Bone marrow (tissue), 2 donors: ENCODE measurements around the gene AGPAT2.
A peak's percentile ranks its signal among the peaks of the same experiment; 100 is the strongest.

Experiments
- DNase-seq, 2 donors: peaks; one replicate each; lab custom pipeline; 2025; lab: John Stamatoyannopoulos, UW

Gene AGPAT2

DNA sequence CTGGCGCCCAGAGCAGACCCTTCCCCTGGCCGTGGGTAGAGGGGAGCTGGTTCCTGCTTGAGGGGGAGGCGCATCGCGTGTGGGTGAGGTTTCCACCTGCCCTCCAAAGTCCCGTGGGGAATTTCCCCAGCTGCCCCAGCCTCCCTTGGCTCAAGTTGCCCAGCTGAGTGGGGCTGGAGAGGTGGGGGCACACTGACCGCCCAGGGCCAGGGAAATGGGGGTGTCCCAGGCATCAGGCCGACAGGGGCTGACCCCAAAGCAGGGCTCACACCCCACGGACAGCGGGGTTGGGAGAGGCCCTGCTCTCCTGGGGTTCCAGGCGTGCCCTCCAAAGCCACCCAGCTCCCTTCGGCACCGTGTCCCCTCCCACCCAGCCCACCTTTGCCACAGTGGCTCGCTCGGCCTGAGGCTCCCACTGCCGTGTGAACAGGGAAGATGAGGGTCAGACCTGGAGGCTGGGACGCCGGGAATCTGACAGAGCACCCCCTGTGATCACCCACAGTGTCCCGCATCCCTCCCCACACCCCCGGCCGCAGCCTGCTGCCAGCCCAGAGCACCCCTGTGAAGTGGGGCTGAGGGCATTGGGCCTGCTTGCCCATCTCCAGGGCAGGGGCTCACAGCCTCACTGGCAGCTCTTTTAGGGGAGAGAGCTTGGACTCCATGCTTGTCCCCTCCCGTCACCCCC, 25.5 kb downstream of the AGPAT2 start:
- DNase-seq: no peak

- no peak for DNase-seq
Observed at GRCh38 chr9:136660971-136661550, 26.2 kb downstream of the AGPAT2 start.

- DNase-seq: no peak
Observed at GRCh38 chr9:136659861-136660784, 27.1 kb downstream of the AGPAT2 start.

GRCh38 chr9:136658849-136659535, 28.3 kb downstream of the AGPAT2 start:
- DNase-seq: peak in 1 of 2 donors; percentile 52

GRCh38 chr9:136657974-136658848, 29.0 kb downstream of the AGPAT2 start:
- DNase-seq: no peak

- no peak for DNase-seq
Observed at GRCh38 chr9:136656795-136657611, 30.3 kb downstream of the AGPAT2 start.

GRCh38 chr9:136656183-136656738, 31.0 kb downstream of the AGPAT2 start:
- DNase-seq: no peak

GRCh38 chr9:136655536-136656182, 31.6 kb downstream of the AGPAT2 start:
- peak in 1 of 2 donors; percentile 80 for DNase-seq

- DNase-seq: no peak
Observed at GRCh38 chr9:136654820-136655535, 32.3 kb downstream of the AGPAT2 start.

GRCh38 chr9:136653323-136654079, 33.8 kb downstream of the AGPAT2 start:
- no peak for DNase-seq

DNA sequence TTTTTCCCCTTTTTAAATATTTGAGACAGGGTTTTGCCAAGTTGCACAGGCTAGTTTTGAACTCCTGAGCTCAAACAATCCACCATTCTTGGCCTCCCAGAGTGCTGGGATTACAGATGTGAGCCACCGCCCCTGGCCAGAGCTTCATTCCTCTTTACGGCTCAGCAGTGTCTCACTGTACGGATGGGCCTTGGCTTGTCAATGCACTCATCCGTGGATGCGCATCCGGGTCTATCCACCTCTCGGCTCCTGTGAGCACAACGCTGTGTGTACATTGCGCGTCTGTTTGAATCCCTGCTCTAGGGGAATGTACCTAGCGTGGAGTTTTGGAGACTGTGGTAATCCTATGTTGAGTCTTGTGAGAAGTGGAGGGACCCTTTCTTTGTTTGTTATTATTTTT, 35.4 kb downstream of the AGPAT2 start:
- DNase-seq: no peak

DNA sequence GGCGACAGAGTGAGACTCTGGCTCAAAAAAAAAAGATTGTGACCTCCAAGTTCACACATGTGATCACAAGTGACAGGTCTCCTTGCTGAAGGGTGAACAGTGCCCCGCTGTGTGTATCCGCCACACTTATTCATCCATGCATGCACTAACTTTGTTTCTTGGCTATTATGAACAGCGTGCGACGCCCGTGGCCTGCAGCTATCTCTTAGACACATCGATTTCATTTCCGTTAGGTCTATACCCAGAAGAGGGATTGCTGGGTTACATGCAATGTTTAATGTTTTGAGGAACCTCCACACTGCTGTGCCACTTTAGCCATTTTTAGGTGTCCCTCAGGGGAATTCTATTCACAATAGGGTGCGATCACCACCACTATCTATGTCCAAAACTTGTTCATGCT, 36.6 kb downstream of the AGPAT2 start:
- DNase-seq: no peak

DNA sequence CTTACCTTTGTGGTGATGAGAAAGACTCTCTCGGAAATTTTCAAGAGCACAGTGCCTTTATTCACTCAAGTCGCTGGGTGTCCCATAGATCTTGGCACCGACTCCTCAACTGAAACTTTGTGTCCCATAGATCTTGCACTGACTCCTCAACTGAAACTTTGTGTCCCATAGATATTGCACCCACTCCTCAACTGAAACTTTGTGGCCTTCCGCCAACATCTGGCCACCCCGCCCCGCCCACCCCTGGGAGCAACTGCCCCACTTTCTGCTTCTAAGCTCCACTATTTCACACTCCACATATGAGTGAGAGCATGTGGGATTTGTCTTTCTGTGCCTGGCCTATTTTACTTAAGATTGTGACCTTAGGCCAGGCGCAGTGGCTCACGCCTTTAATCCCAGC, 37.2 kb downstream of the AGPAT2 start:
- DNase-seq: no peak

DNA sequence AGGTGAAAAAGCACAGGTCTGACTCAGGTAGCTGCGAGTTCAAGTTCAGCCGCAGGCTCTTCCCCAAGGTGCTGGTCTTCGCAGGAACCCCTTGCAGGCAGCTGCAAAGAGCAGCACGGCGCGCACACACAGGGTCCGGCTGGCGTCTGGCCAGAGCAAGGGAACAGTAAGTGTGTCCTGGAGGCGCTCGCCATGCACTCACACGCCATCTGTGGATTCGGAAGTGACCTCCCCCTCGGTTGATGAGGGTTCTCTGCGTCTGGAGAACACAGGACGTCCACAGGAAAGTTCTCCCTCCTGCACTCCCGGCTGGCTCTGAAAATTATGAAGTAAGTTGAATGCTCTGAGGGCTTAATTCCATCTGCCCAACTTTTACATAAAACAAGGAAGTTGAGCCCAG, 38.5 kb downstream of the AGPAT2 start:
- no peak for DNase-seq

GRCh38 chr9:136646827-136647711, 40.2 kb downstream of the AGPAT2 start:
- DNase-seq: no peak

DNA sequence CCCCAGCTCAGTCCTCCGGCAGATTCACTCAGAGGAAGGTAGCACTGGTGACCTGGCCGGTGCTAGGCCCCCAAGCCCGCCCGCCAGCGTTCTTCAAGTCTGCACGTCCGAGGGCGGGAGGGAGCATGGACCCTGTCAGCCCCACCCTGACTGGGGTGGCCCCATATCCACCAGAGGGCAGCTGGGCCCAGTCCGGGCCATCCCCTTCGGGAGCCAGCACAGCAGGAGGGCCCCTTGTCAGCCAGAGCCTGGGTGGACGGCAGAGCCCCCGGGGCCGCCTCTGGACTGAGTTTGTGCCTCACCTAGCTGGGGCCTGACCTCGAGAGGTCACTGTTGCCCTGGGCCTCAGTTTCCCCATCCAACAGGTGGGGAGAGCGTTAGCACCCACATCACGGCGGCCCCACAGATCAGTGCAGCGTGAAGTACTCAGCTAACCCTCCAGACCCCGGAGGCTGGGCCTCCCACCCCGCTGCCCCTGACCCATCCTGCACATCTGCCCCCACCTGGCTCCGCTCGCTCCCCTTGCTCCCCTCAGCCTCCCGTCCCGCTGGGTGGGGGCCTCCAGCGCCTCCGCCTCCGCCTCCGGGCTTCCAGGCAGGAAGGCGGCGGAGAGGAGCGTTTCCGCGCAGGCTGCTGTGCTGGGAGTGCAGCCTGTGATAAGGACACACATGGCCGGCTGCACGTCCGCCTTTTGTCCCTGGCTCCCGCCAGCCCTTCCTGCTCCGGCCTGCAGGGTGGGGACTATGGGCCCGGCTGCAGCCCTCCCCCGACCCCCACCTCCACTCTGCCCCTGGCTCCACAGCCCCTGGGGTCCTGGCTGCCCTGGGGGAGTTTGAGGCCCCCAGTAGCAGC, 41.1 kb downstream of the AGPAT2 start:
- DNase-seq: peak in 1 of 2 donors; percentile 77
